ENCODE measurements around the gene GFPT1. TPM values are rescaled to one million over a fixed set of nuclear protein-coding genes. Genes with fewer than 3 reads are reported as not detected.
A peak's percentile ranks its signal among the peaks of the same experiment; 100 is the strongest.
"Not testable (repeated sequence)": the region's sequence is repeated elsewhere in the genome, so short reads cannot be mapped to it uniquely, and the experiment has no call there.

The GFPT1 gene
- 10 to 100 TPM; 35.2 to 48.3 (median 43.4) TPM for polyA plus RNA-seq (ENCODE audit: insufficient read length in 4 of 4)

GRCh38 chr2:69386789-69387734, at the start of gene GFPT1:
Gene GFPT1, minus strand, starts transcription at chr2:69387227. Its CDS starts 156 bp downstream, at chr2:69387071.
- peak; percentile 78 to 87 (median 87) for DNase-seq (ENCODE audit: low read depth in 4 of 4, low spot score in 3 of 4)

- DNase-seq (ENCODE audit: low read depth in 4 of 4, low spot score in 3 of 4) = peak in 1 of 4 donors; percentile 27
These were observed 49.5 kb upstream of the GFPT1 start for GRCh38 chr2:69436596-69436937.

- no peak for DNase-seq (ENCODE audit: low read depth in 4 of 4, low spot score in 3 of 4)
These were observed 47.7 kb upstream of the GFPT1 start for GRCh38 chr2:69434753-69435152.

- DNase-seq (ENCODE audit: low read depth in 4 of 4, low spot score in 3 of 4) = no peak
These were observed 42.6 kb upstream of the GFPT1 start for GRCh38 chr2:69429491-69430183.

GRCh38 chr2:69428981-69429380, 42.0 kb upstream of the GFPT1 start:
- no peak for DNase-seq (ENCODE audit: low read depth in 4 of 4, low spot score in 3 of 4)

- DNase-seq (ENCODE audit: low read depth in 4 of 4, low spot score in 3 of 4) = no peak
These were observed 37.4 kb upstream of the GFPT1 start for GRCh38 chr2:69424419-69424818.

GRCh38 chr2:69422198-69422597, 35.2 kb upstream of the GFPT1 start:
- no peak for DNase-seq (ENCODE audit: low read depth in 4 of 4, low spot score in 3 of 4)

GRCh38 chr2:69419111-69419510, 32.1 kb upstream of the GFPT1 start:
- DNase-seq (ENCODE audit: low read depth in 4 of 4, low spot score in 3 of 4) = not testable (repeated sequence)

GRCh38 chr2:69416147-69416546, 29.1 kb upstream of the GFPT1 start:
- no peak for DNase-seq (ENCODE audit: low read depth in 4 of 4, low spot score in 3 of 4)

GRCh38 chr2:69411120-69411519, 24.1 kb upstream of the GFPT1 start:
- DNase-seq (ENCODE audit: low read depth in 4 of 4, low spot score in 3 of 4) = no peak

- no peak for DNase-seq (ENCODE audit: low read depth in 4 of 4, low spot score in 3 of 4)
These were observed 18.3 kb upstream of the GFPT1 start for GRCh38 chr2:69405306-69405705.

GRCh38 chr2:69400121-69400520, 13.1 kb upstream of the GFPT1 start:
- no peak for DNase-seq (ENCODE audit: low read depth in 4 of 4, low spot score in 3 of 4)

GRCh38 chr2:69397234-69397633, 10.2 kb upstream of the GFPT1 start:
- no peak for DNase-seq (ENCODE audit: low read depth in 4 of 4, low spot score in 3 of 4)

GRCh38 chr2:69395866-69396265, 8.8 kb upstream of the GFPT1 start:
- DNase-seq (ENCODE audit: low read depth in 4 of 4, low spot score in 3 of 4) = no peak

GRCh38 chr2:69393963-69394362, 6.9 kb upstream of the GFPT1 start:
- no peak for DNase-seq (ENCODE audit: low read depth in 4 of 4, low spot score in 3 of 4)

- DNase-seq (ENCODE audit: low read depth in 4 of 4, low spot score in 3 of 4) = no peak
These were observed 3.4 kb upstream of the GFPT1 start for GRCh38 chr2:69390471-69390870.

- no peak for DNase-seq (ENCODE audit: low read depth in 4 of 4, low spot score in 3 of 4)
These were observed 3.0 kb upstream of the GFPT1 start for GRCh38 chr2:69390001-69390400.

- no peak for DNase-seq (ENCODE audit: low read depth in 4 of 4, low spot score in 3 of 4)
These were observed 2.2 kb upstream of the GFPT1 start for GRCh38 chr2:69389271-69389670.

GRCh38 chr2:69387770-69388481, 899 bp upstream of the GFPT1 start:
- DNase-seq (ENCODE audit: low read depth in 4 of 4, low spot score in 3 of 4) = peak in 1 of 4 donors; percentile 12

GRCh38 chr2:69386360-69386759, 667 bp downstream of the GFPT1 start:
- DNase-seq (ENCODE audit: low read depth in 4 of 4, low spot score in 3 of 4) = no peak

Measured in left renal pelvis (tissue), 4 donors.